NCI-H69 (cell line): ENCODE measurements around the gene BRIP1.
"Not testable (repeated sequence)": the region's sequence is repeated elsewhere in the genome, so short reads cannot be mapped to it uniquely, and the experiment has no call there.

ENCODE experiments used
- DNase-seq: peaks from one replicate; lab custom pipeline; 2025; lab: John Stamatoyannopoulos, UW

Gene BRIP1

GRCh38 chr17:61827649-61828395 is 35.5 kb downstream of the BRIP1 start:
- no peak for DNase-seq

- not testable (repeated sequence) for DNase-seq
These were observed 36.5 kb downstream of the BRIP1 start for GRCh38 chr17:61826866-61827265.

- DNase-seq, result not testable (repeated sequence)
These were observed 37.1 kb downstream of the BRIP1 start for GRCh38 chr17:61826198-61826597.

GRCh38 chr17:61825448-61826137 is 37.7 kb downstream of the BRIP1 start:
- no peak for DNase-seq

- DNase-seq, result no peak
These were observed 40.7 kb downstream of the BRIP1 start for GRCh38 chr17:61822326-61823285.

- no peak for DNase-seq
These were observed 41.7 kb downstream of the BRIP1 start for GRCh38 chr17:61821655-61822054.

- DNase-seq, result not testable (repeated sequence)
These were observed 44.1 kb downstream of the BRIP1 start for GRCh38 chr17:61819265-61819664.

- no peak for DNase-seq
These were observed 45.1 kb downstream of the BRIP1 start for GRCh38 chr17:61818225-61818624.

GRCh38 chr17:61817452-61817851 is 45.9 kb downstream of the BRIP1 start:
- DNase-seq, result no peak

GRCh38 chr17:61816538-61816937 is 46.8 kb downstream of the BRIP1 start:
- DNase-seq, result peak; percentile 46

- DNase-seq, result peak; percentile 92
These were observed 47.3 kb downstream of the BRIP1 start for GRCh38 chr17:61815863-61816503.

- DNase-seq, result no peak
These were observed 48.8 kb downstream of the BRIP1 start for GRCh38 chr17:61814485-61814884.

GRCh38 chr17:61813211-61813610 is 50.1 kb downstream of the BRIP1 start:
- DNase-seq, result no peak

- no peak for DNase-seq
These were observed 50.6 kb downstream of the BRIP1 start for GRCh38 chr17:61812747-61813146.

GRCh38 chr17:61809816-61810392 is 53.4 kb downstream of the BRIP1 start:
- peak; percentile 94 for DNase-seq

GRCh38 chr17:61808442-61808841 is 54.9 kb downstream of the BRIP1 start:
- DNase-seq, result no peak

GRCh38 chr17:61806936-61807335 is 56.4 kb downstream of the BRIP1 start:
- DNase-seq, result no peak

GRCh38 chr17:61806081-61806828 is 57.1 kb downstream of the BRIP1 start:
- peak; percentile 93 for DNase-seq

- DNase-seq, result peak; percentile 16
These were observed 57.9 kb downstream of the BRIP1 start for GRCh38 chr17:61805399-61805798.

- DNase-seq, result no peak
These were observed 59.5 kb downstream of the BRIP1 start for GRCh38 chr17:61803796-61804195.

- DNase-seq, result no peak
These were observed 60.1 kb downstream of the BRIP1 start for GRCh38 chr17:61803216-61803615.
